Epithelial cell of esophagus (primary cell): Measurements from ENCODE around the gene CREB3.

ENCODE experiments used
- DNase-seq: peaks from one replicate; pipeline ENCODE4 v3.0.0; 2010; ENCODE audit warnings: low read depth
- H3K4me3 ChIP-seq: 2 replicates; pipeline ENCODE4 v1.5.1; 2011; ENCODE audit warnings: mild to moderate bottlenecking, low read length, control low read depth
- CTCF ChIP-seq: IDR thresholded peaks from 2 replicates; pipeline ENCODE4 v1.5.1; 2011; ENCODE audit warnings: low read depth, mild to moderate bottlenecking, low read length, control low read depth, inconsistent platforms; ENCODE audit not compliant: insufficient read depth; ENCODE audit errors: missing control alignments

The CREB3 gene

GRCh38 chr9:35783418-35783817 is 51.0 kb downstream of the CREB3 start:
- TF ChIP-seq CTCF: no peak
- no peak for DNase-seq
- H3K4me3 ChIP-seq: no peak overlapping the region
